Neural progenitor cell (in vitro differentiated cells): ENCODE data around the gene CENPN. TPM values are rescaled to one million over a fixed set of nuclear protein-coding genes. Genes with fewer than 3 reads are reported as not detected.

ENCODE experiments used
- DNase-seq: peaks from one replicate; pipeline ENCODE4 v3.0.0-alpha.2; 2016; ENCODE audit warnings: low spot score
- H2AFZ ChIP-seq: fragments of 200-600 bp; sonication (generic); replicated peaks from 2 replicates; pipeline ENCODE4 v1.6.1; 2016; ENCODE audit warnings: antibody characterized with exemption
- H3F3A ChIP-seq: fragments of 200-600 bp; sonication (generic); 2 replicates; pipeline ENCODE4 v1.6.1; 2016; ENCODE audit warnings: antibody characterized with exemption, low read depth
- H3K27ac ChIP-seq: fragments of 200-600 bp; sonication (generic); 2 replicates; pipeline ENCODE4 v1.5.1; 2016; ENCODE audit warnings: mild to moderate bottlenecking
- H3K27me3 ChIP-seq: fragments of 200-600 bp; sonication (generic); 2 replicates; pipeline ENCODE4 v1.6.1; 2016; ENCODE audit warnings: mild to moderate bottlenecking, moderate library complexity
- H3K36me3 ChIP-seq: fragments of 200-600 bp; sonication (generic); 2 replicates; pipeline ENCODE4 v1.5.1; 2016
- H3K4me1 ChIP-seq: fragments of 200-600 bp; sonication (generic); 2 replicates; pipeline ENCODE4 v1.6.1; 2016; ENCODE audit warnings: mixed run types
- H3K4me2 ChIP-seq: fragments of 200-600 bp; sonication (generic); 2 replicates; pipeline ENCODE4 v1.6.1; 2016
- H3K4me3 ChIP-seq: fragments of 200-600 bp; sonication (generic); 2 replicates; pipeline ENCODE4 v1.5.1; 2016
- H3K79me2 ChIP-seq: fragments of 200-600 bp; sonication (generic); 2 replicates; pipeline ENCODE4 v1.6.1; 2016; ENCODE audit warnings: low read depth
- H3K9ac ChIP-seq: fragments of 200-600 bp; sonication (generic); 2 replicates; pipeline ENCODE4 v1.6.1; 2016
- H3K9me3 ChIP-seq: fragments of 200-600 bp; sonication (generic); 2 replicates; pipeline ENCODE4 v1.5.1; 2016; ENCODE audit warnings: low read depth
- H4K20me1 ChIP-seq: fragments of 200-600 bp; sonication (generic); 2 replicates; pipeline ENCODE4 v1.6.1; 2016; ENCODE audit warnings: low read depth
- H3K27ac Mint-ChIP-seq: 3 replicates; pipeline ENCODE4 v1.8.0; 2021; ENCODE audit warnings: mixed read lengths
- H3K27me3 Mint-ChIP-seq: 2 replicates; pipeline ENCODE4 v1.8.0; 2022; ENCODE audit warnings: low read depth, mild to moderate bottlenecking, inconsistent platforms, moderate library complexity, mixed read lengths; ENCODE audit not compliant: insufficient read depth
- H3K36me3 Mint-ChIP-seq: 3 replicates; pipeline ENCODE4 v1.8.0; 2021; ENCODE audit warnings: mixed read lengths
- H3K4me1 Mint-ChIP-seq: 3 replicates; pipeline ENCODE4 v1.8.0; 2021; ENCODE audit warnings: mixed read lengths
- H3K4me3 Mint-ChIP-seq: 3 replicates; pipeline ENCODE4 v1.8.0; 2021; ENCODE audit warnings: mild to moderate bottlenecking, moderate library complexity, mixed read lengths
- H3K9me3 Mint-ChIP-seq: 3 replicates; pipeline ENCODE4 v1.8.0; 2020; ENCODE audit warnings: mixed read lengths
- EZH2 ChIP-seq: fragments of 200-600 bp; sonication (generic); IDR thresholded peaks from 2 replicates; pipeline ENCODE4 v1.6.1; 2017; ENCODE audit warnings: antibody characterized with exemption, mild to moderate bottlenecking, moderate library complexity
- EZH2phosphoT487 ChIP-seq: fragments of 200-600 bp; sonication (generic); IDR thresholded peaks from 2 replicates; pipeline ENCODE4 v1.6.1; 2017; ENCODE audit warnings: antibody characterized with exemption
- total RNA-seq: library from RNA; depleted of rRNA; stranded (reverse); fragments of >200 nt; gene quantifications from 2 replicates; pipeline ENCODE4 v1.2.3, GENCODE V29; 2015; ENCODE audit warnings: low replicate concordance
- TF ChIP-seq, protein P1 (sequence below): fragments of 200-600 bp; sonication (generic); IDR thresholded peaks from 2 replicates; pipeline ENCODE4 v1.5.1; 2017; ENCODE audit warnings: antibody characterized with exemption, mild to moderate bottlenecking

The CENPN gene
- total RNA-seq, 1 donor from 2014 or later = 111 TPM

DNA sequence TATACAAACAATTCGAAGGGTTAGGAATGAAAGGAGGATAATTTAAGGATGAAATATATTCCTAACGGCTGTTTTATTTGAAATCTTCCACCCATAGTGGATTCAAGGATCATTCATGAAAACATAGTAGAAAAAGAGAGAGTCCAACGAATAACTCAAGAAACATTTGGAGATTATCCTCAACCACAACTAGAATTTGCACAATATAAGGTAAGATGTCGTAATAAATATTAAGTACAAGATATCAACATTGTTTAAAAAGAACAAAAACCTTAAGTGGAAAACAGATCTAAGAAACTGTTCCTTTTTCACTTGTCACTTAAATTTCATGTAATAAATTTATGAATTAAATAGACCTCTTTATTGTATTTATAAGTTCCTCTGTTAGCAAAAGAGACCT, 19.4 kb downstream of the CENPN start:
- Mint-ChIP-seq H3K4me1 (no peaks in the 10 kb centered on the region), H3K9me3 (no peaks in the 10 kb centered on the region), H3K4me3 (no peak overlapping the region), H3K36me3 (peaks cover 20% of the 10 kb centered on the region), H3K27me3 (peaks cover 2% of the 10 kb centered on the region), H3K27ac (no peak overlapping the region)
- no peaks in the 10 kb centered on the region for H3F3A ChIP-seq
- DNase-seq = no peak
- no peaks in the 10 kb centered on the region for H3K4me1 ChIP-seq
- H3K9ac ChIP-seq = no peak overlapping the region
- no peak overlapping the region for H3K27ac ChIP-seq
- H4K20me1 ChIP-seq = no peaks in the 10 kb centered on the region
- peaks cover 18% of the 10 kb centered on the region for H3K36me3 ChIP-seq
- H3K79me2 ChIP-seq = no peaks in the 10 kb centered on the region
- no peaks in the 10 kb centered on the region for H3K9me3 ChIP-seq
- no peak for TF ChIP-seq EZH2phosphoT487
- TF ChIP-seq EZH2 = no peak
- TF ChIP-seq, protein P1, sequence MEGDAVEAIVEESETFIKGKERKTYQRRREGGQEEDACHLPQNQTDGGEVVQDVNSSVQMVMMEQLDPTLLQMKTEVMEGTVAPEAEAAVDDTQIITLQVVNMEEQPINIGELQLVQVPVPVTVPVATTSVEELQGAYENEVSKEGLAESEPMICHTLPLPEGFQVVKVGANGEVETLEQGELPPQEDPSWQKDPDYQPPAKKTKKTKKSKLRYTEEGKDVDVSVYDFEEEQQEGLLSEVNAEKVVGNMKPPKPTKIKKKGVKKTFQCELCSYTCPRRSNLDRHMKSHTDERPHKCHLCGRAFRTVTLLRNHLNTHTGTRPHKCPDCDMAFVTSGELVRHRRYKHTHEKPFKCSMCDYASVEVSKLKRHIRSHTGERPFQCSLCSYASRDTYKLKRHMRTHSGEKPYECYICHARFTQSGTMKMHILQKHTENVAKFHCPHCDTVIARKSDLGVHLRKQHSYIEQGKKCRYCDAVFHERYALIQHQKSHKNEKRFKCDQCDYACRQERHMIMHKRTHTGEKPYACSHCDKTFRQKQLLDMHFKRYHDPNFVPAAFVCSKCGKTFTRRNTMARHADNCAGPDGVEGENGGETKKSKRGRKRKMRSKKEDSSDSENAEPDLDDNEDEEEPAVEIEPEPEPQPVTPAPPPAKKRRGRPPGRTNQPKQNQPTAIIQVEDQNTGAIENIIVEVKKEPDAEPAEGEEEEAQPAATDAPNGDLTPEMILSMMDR = no peak
- no peak overlapping the region for H3K4me3 ChIP-seq
- H2AFZ ChIP-seq = no peak overlapping the region
- H3K4me2 ChIP-seq = no peak overlapping the region
- no peaks in the 10 kb centered on the region for H3K27me3 ChIP-seq

DNA sequence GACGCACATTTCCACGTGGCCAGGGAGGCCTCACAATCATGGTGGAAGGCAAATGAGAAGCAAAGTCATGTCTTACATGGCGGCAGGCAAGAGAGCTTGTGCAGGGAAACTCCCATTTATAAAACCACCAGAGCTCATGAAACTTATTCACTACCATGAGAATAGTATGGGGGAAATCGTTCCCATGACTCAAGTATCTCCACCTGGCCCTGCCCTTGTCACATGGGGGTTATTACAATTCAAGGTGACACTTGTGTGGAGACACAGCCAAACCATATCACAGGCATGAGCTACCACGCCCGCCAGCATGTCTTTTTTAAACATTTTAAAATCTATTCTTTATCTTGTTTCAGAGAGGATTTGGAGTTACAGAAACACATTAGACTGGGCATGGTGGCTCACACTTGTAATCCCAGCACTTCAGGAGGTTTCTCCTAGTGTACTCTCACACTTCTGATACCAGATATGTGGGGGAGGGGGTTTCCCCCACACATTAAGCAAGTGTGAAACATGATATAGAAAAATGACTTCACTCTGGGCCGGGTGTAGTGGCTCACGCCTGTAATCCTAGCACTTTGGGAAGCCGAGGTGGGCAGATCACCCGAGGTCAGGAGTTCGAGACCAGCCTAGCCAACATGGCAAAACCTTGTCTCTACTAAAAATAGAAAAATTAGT, 23.1 kb downstream of the CENPN start:
- Histone ChIP-seq H3K36me3 (peaks cover 12% of the 10 kb centered on the region), H3K9me3 (peaks cover 5% of the 10 kb centered on the region), H3K9ac (no peak overlapping the region), H3K4me2 (no peak overlapping the region), H3K4me1 (no peaks in the 10 kb centered on the region), H3K4me3 (no peak overlapping the region), H3K79me2 (no peaks in the 10 kb centered on the region), H3K27me3 (no peaks in the 10 kb centered on the region), H3K27ac (no peak overlapping the region), H2AFZ (no peak overlapping the region), H3F3A (no peaks in the 10 kb centered on the region), H4K20me1 (no peaks in the 10 kb centered on the region)
- Mint-ChIP-seq H3K4me1 (no peaks in the 10 kb centered on the region), H3K36me3 (peaks cover 17% of the 10 kb centered on the region), H3K9me3 (peaks cover 2% of the 10 kb centered on the region), H3K27me3 (no peaks in the 10 kb centered on the region), H3K27ac (no peak overlapping the region), H3K4me3 (no peak overlapping the region)
- TF ChIP-seq EZH2phosphoT487 (no peak), EZH2 (no peak)
- TF ChIP-seq, protein P1 = no peak
- DNase-seq = no peak

DNA sequence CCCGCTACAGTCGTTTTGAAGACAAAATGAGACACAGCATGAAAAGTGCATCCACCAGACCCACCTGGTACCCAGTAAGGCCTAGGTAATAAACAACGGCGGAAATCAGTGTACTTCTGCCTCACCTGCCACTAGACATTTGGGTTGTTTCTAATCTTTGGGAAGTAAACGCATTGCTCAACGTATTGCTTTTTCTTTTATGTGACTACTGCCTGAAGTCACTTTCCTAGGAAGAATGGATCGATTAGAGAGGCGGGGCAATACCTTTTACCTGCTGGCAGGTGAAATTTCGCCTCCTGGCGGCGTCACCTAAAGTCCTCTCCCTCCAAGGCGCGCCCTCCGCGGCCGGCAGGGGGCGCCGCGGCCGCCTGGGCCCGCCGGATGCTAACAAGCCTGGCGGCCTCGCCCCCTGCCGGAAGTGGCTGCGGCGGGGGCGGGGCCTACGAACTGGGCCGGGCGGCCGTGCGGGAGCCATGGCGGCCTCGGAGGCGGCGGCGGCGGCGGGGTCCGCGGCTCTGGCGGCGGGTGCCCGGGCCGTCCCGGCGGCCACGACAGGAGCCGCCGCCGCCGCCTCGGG, 28.5 kb downstream of the CENPN start, which contains the start of gene ATMIN:
Gene ATMIN, plus strand, starts transcription at position 445 of the 577 bp plus-strand sequence. Its CDS starts 29 bp downstream, at position 474.
- H3K9ac ChIP-seq = peak within 1 kb of the TSS; percentile 77
- DNase-seq = peak; percentile 98
- no peak within 1 kb of the TSS for H2AFZ ChIP-seq
- peaks cover 2% of the 10 kb centered on the region for H3K27me3 Mint-ChIP-seq
- H3K27me3 ChIP-seq = no peaks in the 10 kb centered on the region
- no peaks in the 10 kb centered on the region for H3K36me3 ChIP-seq
- H3F3A ChIP-seq = peaks cover 13% of the 10 kb centered on the region
- peaks cover 29% of the 10 kb centered on the region for H3K4me1 Mint-ChIP-seq
- H3K4me1 ChIP-seq = peaks cover 25% of the 10 kb centered on the region
- no peak within 1 kb of the TSS for H3K27ac ChIP-seq
- H3K4me3 Mint-ChIP-seq = peak within 1 kb of the TSS; percentile 95
- TF ChIP-seq, protein P1 = peak; percentile 92
- TF ChIP-seq EZH2phosphoT487 = no peak
- H3K4me3 ChIP-seq = peak within 1 kb of the TSS; percentile 99
- peaks cover 42% of the 10 kb centered on the region for H4K20me1 ChIP-seq
- H3K36me3 Mint-ChIP-seq = peaks cover 23% of the 10 kb centered on the region
- peak within 1 kb of the TSS; percentile 96 for H3K4me2 ChIP-seq
- H3K79me2 ChIP-seq = peaks cover 46% of the 10 kb centered on the region
- peaks cover 7% of the 10 kb centered on the region for H3K9me3 ChIP-seq
- peak within 1 kb of the TSS; percentile 78 for H3K27ac Mint-ChIP-seq
- H3K9me3 Mint-ChIP-seq = peaks cover 3% of the 10 kb centered on the region
